GM18951 (cell line): Measurements from ENCODE around the gene FKBP7.

ENCODE experiments used
- POLR2A ChIP-seq: IDR thresholded peaks from 4 replicates; pipeline ENCODE4 v1.6.1; 2011; ENCODE audit warnings: mild to moderate bottlenecking; ENCODE audit not compliant: insufficient read length, insufficient read depth; ENCODE audit errors: extremely low read depth
- in situ Hi-C: fragments of 300-500 bp; cut with MboI; formaldehyde crosslinking; loops from one replicate; pipeline ENCODE4 v1.12.0; 2022; ENCODE audit warnings: low sequenced_read_pairs, mixed read lengths, inconsistent platforms; ENCODE audit not compliant: unreplicated experiment

The FKBP7 gene

GRCh38 chr2:178418426-178418825, 60.0 kb downstream of the FKBP7 start:
- TF ChIP-seq POLR2A: no peak
- in situ Hi-C loops: loop anchor here (25.0 kb wide), 1 partner anchor 306 kb away; the partner anchor contains the start of gene RBM45

GRCh38 chr2:178417916-178418315, 60.5 kb downstream of the FKBP7 start:
- TF ChIP-seq POLR2A: no peak
- in situ Hi-C loops: loop anchor here (25.0 kb wide), 1 partner anchor 306 kb away; the partner anchor contains the start of gene RBM45

- TF ChIP-seq POLR2A: no peak
- in situ Hi-C loops: loop anchor here (25.0 kb wide), 1 partner anchor 304 kb away; the partner anchor contains the start of gene RBM45
Measured at GRCh38 chr2:178415979-178416378, 62.4 kb downstream of the FKBP7 start.

- peak; percentile 67 for TF ChIP-seq POLR2A
- in situ Hi-C loops: loop anchor here (25.0 kb wide), 1 partner anchor 302 kb away; the partner anchor contains the start of gene RBM45
Measured at GRCh38 chr2:178414266-178415247, 63.8 kb downstream of the FKBP7 start.
